LNCaP clone FGC (cell line): ENCODE measurements around the gene ARHGAP10.

Source experiments
- DNase-seq: peaks from one replicate; pipeline ENCODE4 v3.0.0-alpha.2; 2011; ENCODE audit warnings: low read depth
- H3K4me3 ChIP-seq: 2 replicates; pipeline ENCODE4 v1.5.1; 2011; ENCODE audit warnings: mild to moderate bottlenecking, low read depth, low read length, control low read depth
- CTCF ChIP-seq: IDR thresholded peaks from 2 replicates; pipeline ENCODE4 v1.5.1; 2012; ENCODE audit warnings: mild to moderate bottlenecking; ENCODE audit not compliant: control insufficient read depth, insufficient read depth; ENCODE audit errors: extremely low read depth

Gene ARHGAP10

DNA sequence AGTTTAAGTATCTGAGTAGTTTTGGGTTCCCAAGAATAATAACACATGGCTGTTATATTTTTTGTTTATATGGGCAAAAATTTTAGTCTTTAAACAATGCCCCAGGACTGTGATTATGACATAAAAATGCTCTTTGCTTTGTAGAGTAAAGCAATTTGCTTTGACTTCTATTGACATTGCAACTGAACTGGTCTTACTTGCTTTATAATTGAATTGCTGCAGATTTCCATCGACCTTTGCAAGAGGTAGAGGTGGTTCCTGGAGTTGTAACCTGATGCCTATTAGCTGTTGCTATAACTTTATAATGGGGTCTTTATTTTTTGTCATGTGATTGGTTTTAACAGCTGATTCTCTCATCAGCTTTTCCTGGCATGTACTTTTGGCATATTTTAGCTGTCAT, 302.9 kb downstream of the ARHGAP10 start:
- DNase-seq, result no peak
- no peak for TF ChIP-seq CTCF
- no peak overlapping the region for H3K4me3 ChIP-seq

DNA sequence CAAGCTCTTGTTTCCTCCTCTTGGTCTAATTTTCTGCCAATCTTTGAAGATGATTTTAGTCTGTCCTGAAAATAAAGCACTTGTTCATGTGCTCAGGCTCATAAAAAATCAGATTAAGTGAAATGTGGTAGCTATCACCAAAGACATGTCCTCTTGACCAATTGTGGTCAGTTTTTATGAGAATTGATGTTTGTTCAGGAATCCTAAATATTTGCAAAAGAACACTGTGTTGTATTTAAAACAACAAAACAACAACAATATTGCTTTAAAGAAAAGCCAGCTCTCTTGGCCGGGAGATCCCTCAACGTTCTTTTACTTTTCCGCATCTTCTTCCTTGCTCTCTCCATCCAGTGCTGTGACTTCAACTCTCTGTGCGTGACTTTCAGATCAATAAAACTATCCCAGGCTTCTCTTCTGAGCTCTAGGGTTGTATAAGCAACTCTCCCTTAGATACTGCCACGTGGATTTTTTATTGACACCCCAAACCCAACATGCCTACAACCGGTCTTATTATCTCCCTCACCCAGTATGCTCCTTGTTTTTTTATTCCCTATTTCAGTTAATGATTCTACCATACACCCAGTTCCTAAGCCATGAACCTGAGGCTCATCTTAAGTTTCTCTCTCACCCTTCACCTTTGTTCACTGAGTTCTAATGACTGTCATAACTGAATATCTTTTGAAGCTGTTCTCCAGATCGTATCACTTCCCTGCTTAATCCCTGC, 309.9 kb downstream of the ARHGAP10 start:
- TF ChIP-seq CTCF, result no peak
- DNase-seq, result no peak
- H3K4me3 ChIP-seq, result no peak overlapping the region

- no peak for TF ChIP-seq CTCF
- no peak overlapping the region for H3K4me3 ChIP-seq
- no peak for DNase-seq
Observed at GRCh38 chr4:148044089-148044911, 312.4 kb downstream of the ARHGAP10 start.

DNA sequence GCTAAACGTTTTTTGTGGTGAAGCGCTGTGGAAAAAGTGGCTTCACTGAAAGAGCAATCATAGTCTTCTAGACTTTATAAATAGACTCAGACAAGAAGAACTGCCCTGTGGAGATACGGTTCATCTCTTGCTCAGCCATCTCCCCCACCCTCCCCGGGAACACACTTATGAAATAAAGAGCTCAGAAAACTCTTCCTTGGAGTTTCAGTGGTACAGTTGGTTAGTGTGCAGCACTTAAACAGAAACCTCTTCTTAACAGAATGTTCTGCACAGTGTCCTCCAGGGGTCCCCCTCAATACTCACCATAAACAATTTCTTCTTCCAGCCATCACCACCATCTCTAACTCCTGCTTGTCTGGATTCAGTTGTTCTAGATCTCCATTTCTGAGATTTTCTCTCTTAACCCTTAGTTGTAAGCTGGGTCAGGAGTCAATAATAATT, 313.0 kb downstream of the ARHGAP10 start:
- DNase-seq, result no peak
- H3K4me3 ChIP-seq, result no peak overlapping the region
- 0 out of 2 replicates have a peak, but pooled peaks have one; percentile 7 for TF ChIP-seq CTCF

- no peak for TF ChIP-seq CTCF
- H3K4me3 ChIP-seq, result no peak overlapping the region
- DNase-seq, result no peak
Observed at GRCh38 chr4:148048598-148048997, 316.7 kb downstream of the ARHGAP10 start.

DNA sequence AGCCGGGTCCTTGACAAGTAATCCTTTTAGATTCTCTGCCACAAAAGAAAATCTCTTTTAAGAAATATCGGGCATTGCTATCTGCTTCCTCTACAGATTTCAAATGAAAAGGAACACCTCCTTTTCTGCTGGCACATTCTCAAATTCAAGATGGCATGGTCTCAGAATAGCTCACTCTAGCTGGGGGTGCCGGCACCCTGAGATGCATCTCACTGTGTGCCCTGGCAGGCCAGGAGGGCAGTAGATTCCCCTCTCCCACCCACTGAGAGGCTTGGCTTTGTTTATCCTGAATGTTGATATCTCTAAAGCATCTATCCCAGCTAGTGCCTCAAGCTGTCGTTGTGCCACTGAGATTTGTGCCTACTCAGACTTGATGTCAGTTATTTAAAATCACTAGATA, 319.5 kb downstream of the ARHGAP10 start:
- no peak for DNase-seq
- TF ChIP-seq CTCF, result no peak

More for the DNA sequence above, 319.5 kb downstream of the ARHGAP10 start:
- H3K4me3 ChIP-seq, result no peak overlapping the region
